ENCODE data around the gene NR6A1. TPM values are rescaled to one million over a fixed set of nuclear protein-coding genes. Genes with fewer than 3 reads are reported as not detected.
A peak's percentile ranks its signal among the peaks of the same experiment; 100 is the strongest.
"Not testable (repeated sequence)": the region's sequence is repeated elsewhere in the genome, so short reads cannot be mapped to it uniquely, and the experiment has no call there.

Gene NR6A1
- total RNA-seq, 1 donor from 2014 or later, result 0.56 TPM

GRCh38 chr9:124618476-124618875 is 152.6 kb downstream of the NR6A1 start:
- no peaks in the 10 kb centered on the region for H3K36me3 Mint-ChIP-seq (ENCODE audit: unreplicated experiment)
- H3K4me1 Mint-ChIP-seq (ENCODE audit: unreplicated experiment), result peaks cover 15% of the 10 kb centered on the region
- peaks cover 4% of the 10 kb centered on the region for H3K27me3 Mint-ChIP-seq (ENCODE audit: unreplicated experiment)
- no peak for DNase-seq (ENCODE audit: extremely low spot score, unreplicated experiment)
- no peak overlapping the region for H3K4me3 Mint-ChIP-seq (ENCODE audit: unreplicated experiment)
- no peak for TF ChIP-seq CTCF (IDR thresholded peaks at IDR 0.05)
- no peak overlapping the region for H3K27ac Mint-ChIP-seq (ENCODE audit: unreplicated experiment)
- no peaks in the 10 kb centered on the region for H3K9me3 Mint-ChIP-seq (ENCODE audit: unreplicated experiment)

GRCh38 chr9:124617477-124618141 is 153.5 kb downstream of the NR6A1 start:
- peak; percentile 92 for DNase-seq (ENCODE audit: extremely low spot score, unreplicated experiment)
- H3K4me1 Mint-ChIP-seq (ENCODE audit: unreplicated experiment), result peaks cover 11% of the 10 kb centered on the region
- H3K36me3 Mint-ChIP-seq (ENCODE audit: unreplicated experiment), result no peaks in the 10 kb centered on the region
- H3K9me3 Mint-ChIP-seq (ENCODE audit: unreplicated experiment), result no peaks in the 10 kb centered on the region
- peak; percentile 95 for TF ChIP-seq CTCF (IDR thresholded peaks at IDR 0.05)
- no peak overlapping the region for H3K27ac Mint-ChIP-seq (ENCODE audit: unreplicated experiment)
- peaks cover 4% of the 10 kb centered on the region for H3K27me3 Mint-ChIP-seq (ENCODE audit: unreplicated experiment)
- no peak overlapping the region for H3K4me3 Mint-ChIP-seq (ENCODE audit: unreplicated experiment)

GRCh38 chr9:124616961-124617360 is 154.2 kb downstream of the NR6A1 start:
- Mint-ChIP-seq H3K4me1 (ENCODE audit: unreplicated experiment) (peaks cover 5% of the 10 kb centered on the region), H3K9me3 (ENCODE audit: unreplicated experiment) (no peaks in the 10 kb centered on the region), H3K27me3 (ENCODE audit: unreplicated experiment) (peaks cover 4% of the 10 kb centered on the region), H3K27ac (ENCODE audit: unreplicated experiment) (no peak overlapping the region), H3K4me3 (ENCODE audit: unreplicated experiment) (no peak overlapping the region), H3K36me3 (ENCODE audit: unreplicated experiment) (no peaks in the 10 kb centered on the region)
- no peak for TF ChIP-seq CTCF (IDR thresholded peaks at IDR 0.05)
- DNase-seq (ENCODE audit: extremely low spot score, unreplicated experiment), result no peak

GRCh38 chr9:124615840-124616239 is 155.3 kb downstream of the NR6A1 start:
- H3K4me3 Mint-ChIP-seq (ENCODE audit: unreplicated experiment); H3K36me3 Mint-ChIP-seq (ENCODE audit: unreplicated experiment); DNase-seq (ENCODE audit: extremely low spot score, unreplicated experiment); H3K9me3 Mint-ChIP-seq (ENCODE audit: unreplicated experiment); H3K27me3 Mint-ChIP-seq (ENCODE audit: unreplicated experiment); H3K4me1 Mint-ChIP-seq (ENCODE audit: unreplicated experiment); H3K27ac Mint-ChIP-seq (ENCODE audit: unreplicated experiment): not testable (repeated sequence)

- peaks cover 8% of the 10 kb centered on the region for H3K27me3 Mint-ChIP-seq (ENCODE audit: unreplicated experiment)
- no peak for TF ChIP-seq CTCF (IDR thresholded peaks at IDR 0.05)
- H3K27ac Mint-ChIP-seq (ENCODE audit: unreplicated experiment), result no peak overlapping the region
- no peak overlapping the region for H3K4me3 Mint-ChIP-seq (ENCODE audit: unreplicated experiment)
- no peaks in the 10 kb centered on the region for H3K36me3 Mint-ChIP-seq (ENCODE audit: unreplicated experiment)
- peaks cover 2% of the 10 kb centered on the region for H3K4me1 Mint-ChIP-seq (ENCODE audit: unreplicated experiment)
- DNase-seq (ENCODE audit: extremely low spot score, unreplicated experiment), result no peak
- H3K9me3 Mint-ChIP-seq (ENCODE audit: unreplicated experiment), result no peaks in the 10 kb centered on the region
Measured at GRCh38 chr9:124615100-124615742, 155.9 kb downstream of the NR6A1 start.
